ENCODE measurements around the gene FOXA3. TPM values are rescaled to one million over a fixed set of nuclear protein-coding genes. Genes with fewer than 3 reads are reported as not detected.
A peak's percentile ranks its signal among the peaks of the same experiment; 100 is the strongest.

FOXA3 gene
- total RNA-seq, 1 donor from 2014 or later = 0.59 TPM

GRCh38 chr19:45902651-45903625 lies 38.8 kb downstream of the FOXA3 start:
- Mint-ChIP-seq H3K27me3 (ENCODE audit: low read depth, unreplicated experiment) (peaks cover 2% of the 10 kb centered on the region), H3K36me3 (ENCODE audit: low read depth, unreplicated experiment) (peaks cover 11% of the 10 kb centered on the region), H3K27ac (ENCODE audit: unreplicated experiment) (peak overlapping the region; percentile 47), H3K4me3 (ENCODE audit: unreplicated experiment) (peak overlapping the region; percentile 95), H3K4me1 (ENCODE audit: low read depth, unreplicated experiment) (peaks cover 10% of the 10 kb centered on the region), H3K9me3 (ENCODE audit: unreplicated experiment) (no peaks in the 10 kb centered on the region)
- peak overlapping the region; percentile 98 for H2AFZ ChIP-seq (ENCODE audit: low read depth, low read length)
- H3K36me3 ChIP-seq (ENCODE audit: insufficient read depth, low read length) = no peaks in the 10 kb centered on the region
- no peaks in the 10 kb centered on the region for H3K9me3 ChIP-seq (ENCODE audit: insufficient read depth, low read depth, low read length)
- peak overlapping the region; percentile 24 for H3K27ac ChIP-seq (ENCODE audit: low read depth, low read length)
- H3K4me3 ChIP-seq (ENCODE audit: insufficient read depth, low read depth, low read length) = peak overlapping the region; percentile 84
- DNase-seq (ENCODE audit: low read depth) (peak; percentile 76), FAIRE-seq (no peak)
- H3K4me1 ChIP-seq (ENCODE audit: insufficient read depth, low read length) = peaks cover 9% of the 10 kb centered on the region
- peaks cover 14% of the 10 kb centered on the region for H4K20me1 ChIP-seq (ENCODE audit: insufficient read depth, low read length)
- peaks cover 4% of the 10 kb centered on the region for H3K79me2 ChIP-seq (ENCODE audit: insufficient read depth, low read length)
- TF ChIP-seq EZH2 (IDR thresholded peaks at IDR 0.05; ENCODE audit: insufficient read depth, low read length) (no peak), CTCF (IDR thresholded peaks at IDR 0.05; ENCODE audit: insufficient read depth, low read depth, low read length) (peak; percentile 3)
- peak overlapping the region; percentile 68 for H3K9ac ChIP-seq (ENCODE audit: low read length)
- H3K27me3 ChIP-seq (ENCODE audit: insufficient read depth, low read length) = no peaks in the 10 kb centered on the region
- H3K4me2 ChIP-seq (ENCODE audit: low read length) = peak overlapping the region; percentile 100

GRCh38 chr19:45905011-45905410 lies 40.9 kb downstream of the FOXA3 start:
- peaks cover 1% of the 10 kb centered on the region for H3K79me2 ChIP-seq (ENCODE audit: insufficient read depth, low read length)
- no peaks in the 10 kb centered on the region for H3K9me3 Mint-ChIP-seq (ENCODE audit: unreplicated experiment)

More at GRCh38 chr19:45905011-45905410, 40.9 kb downstream of the FOXA3 start:
- Mint-ChIP-seq H3K27me3 (ENCODE audit: low read depth, unreplicated experiment) (peaks cover 2% of the 10 kb centered on the region), H3K27ac (ENCODE audit: unreplicated experiment) (no peak overlapping the region), H3K36me3 (ENCODE audit: low read depth, unreplicated experiment) (peaks cover 7% of the 10 kb centered on the region), H3K4me3 (ENCODE audit: unreplicated experiment) (no peak overlapping the region), H3K4me1 (ENCODE audit: low read depth, unreplicated experiment) (peaks cover 12% of the 10 kb centered on the region)
- no peaks in the 10 kb centered on the region for H3K27me3 ChIP-seq (ENCODE audit: insufficient read depth, low read length)
- H3K9ac ChIP-seq (ENCODE audit: low read length) = no peak overlapping the region
- H3K4me1 ChIP-seq (ENCODE audit: insufficient read depth, low read length) = peaks cover 9% of the 10 kb centered on the region
- no peaks in the 10 kb centered on the region for H3K36me3 ChIP-seq (ENCODE audit: insufficient read depth, low read length)
- no peak overlapping the region for H2AFZ ChIP-seq (ENCODE audit: low read depth, low read length)
- H3K4me2 ChIP-seq (ENCODE audit: low read length) = no peak overlapping the region
- TF ChIP-seq CTCF (IDR thresholded peaks at IDR 0.05; ENCODE audit: insufficient read depth, low read depth, low read length) (no peak), EZH2 (IDR thresholded peaks at IDR 0.05; ENCODE audit: insufficient read depth, low read length) (no peak)
- H4K20me1 ChIP-seq (ENCODE audit: insufficient read depth, low read length) = peaks cover 11% of the 10 kb centered on the region
- FAIRE-seq (no peak), DNase-seq (ENCODE audit: low read depth) (no peak)
- no peak overlapping the region for H3K27ac ChIP-seq (ENCODE audit: low read depth, low read length)
- H3K9me3 ChIP-seq (ENCODE audit: insufficient read depth, low read depth, low read length) = no peaks in the 10 kb centered on the region
- H3K4me3 ChIP-seq (ENCODE audit: insufficient read depth, low read depth, low read length) = no peak overlapping the region
